Glomerular visceral epithelial cell (primary cell): ENCODE results near the gene AKTIP.
"Not testable (repeated sequence)": the region's sequence is repeated elsewhere in the genome, so short reads cannot be mapped to it uniquely, and the experiment has no call there.

ENCODE experiments used
- DNase-seq: peaks from one replicate; pipeline ENCODE4 v3.0.0-alpha.2; 2016; ENCODE audit errors: extremely low spot score

The AKTIP gene

DNA sequence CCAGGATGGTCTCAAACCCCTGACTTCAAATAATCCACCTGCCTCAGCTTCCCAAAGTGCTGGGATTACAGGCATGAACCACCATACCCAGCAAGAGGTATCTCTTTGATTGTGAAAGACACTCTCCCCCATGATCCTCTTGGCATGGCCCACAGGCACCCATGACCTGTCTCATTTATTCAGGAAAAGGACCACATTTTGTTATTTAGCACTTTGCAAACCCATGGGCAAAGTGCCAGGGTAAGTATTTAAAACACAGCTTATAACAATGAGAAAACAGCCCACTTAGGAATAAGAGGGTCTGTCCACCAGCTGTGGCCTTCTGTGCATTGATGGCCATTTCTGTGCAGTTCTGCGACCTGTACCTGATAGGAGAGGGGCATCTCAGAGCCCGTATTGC is 12.8 kb upstream of the AKTIP start:
- DNase-seq = no peak

DNA sequence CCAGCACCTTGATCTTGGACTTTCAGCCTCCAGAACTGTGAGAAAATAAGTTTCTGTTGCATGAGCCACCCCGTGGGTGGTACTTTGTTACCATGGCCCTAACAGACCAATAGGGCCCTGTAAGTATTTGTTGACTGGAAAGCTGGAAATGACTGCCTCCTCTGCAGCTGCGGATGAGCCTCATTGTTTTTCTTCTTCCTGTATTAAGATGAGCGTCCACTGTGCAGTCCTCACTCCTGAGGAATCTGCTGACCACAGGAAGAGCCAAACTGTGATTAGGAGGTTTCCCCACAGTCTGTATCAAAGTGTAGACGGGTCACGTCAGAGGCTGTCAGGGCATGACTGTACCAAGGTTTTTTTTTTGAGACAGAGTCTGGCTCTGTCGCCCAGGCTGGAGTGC is 12.2 kb upstream of the AKTIP start:
- DNase-seq = peak; percentile 26

DNA sequence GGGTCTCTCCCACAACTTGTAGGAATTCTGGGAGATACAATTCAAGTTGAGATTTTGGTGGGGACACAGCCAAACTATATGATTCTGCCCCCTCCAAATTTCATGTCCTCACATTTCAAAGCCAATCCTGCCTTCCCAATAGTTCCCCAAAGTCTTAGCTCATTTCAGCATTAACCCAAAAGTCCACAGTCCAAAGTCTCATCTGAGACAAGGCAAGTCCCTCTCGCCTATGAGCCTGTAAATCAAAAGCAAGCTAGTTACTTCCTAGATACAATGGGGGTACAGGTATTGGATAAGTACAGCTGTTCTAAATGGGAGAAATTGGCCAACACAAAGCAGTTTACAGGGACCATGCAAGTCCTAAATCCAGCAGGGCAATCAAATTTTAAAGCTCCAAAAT is 9.8 kb upstream of the AKTIP start:
- DNase-seq = not testable (repeated sequence)

DNA sequence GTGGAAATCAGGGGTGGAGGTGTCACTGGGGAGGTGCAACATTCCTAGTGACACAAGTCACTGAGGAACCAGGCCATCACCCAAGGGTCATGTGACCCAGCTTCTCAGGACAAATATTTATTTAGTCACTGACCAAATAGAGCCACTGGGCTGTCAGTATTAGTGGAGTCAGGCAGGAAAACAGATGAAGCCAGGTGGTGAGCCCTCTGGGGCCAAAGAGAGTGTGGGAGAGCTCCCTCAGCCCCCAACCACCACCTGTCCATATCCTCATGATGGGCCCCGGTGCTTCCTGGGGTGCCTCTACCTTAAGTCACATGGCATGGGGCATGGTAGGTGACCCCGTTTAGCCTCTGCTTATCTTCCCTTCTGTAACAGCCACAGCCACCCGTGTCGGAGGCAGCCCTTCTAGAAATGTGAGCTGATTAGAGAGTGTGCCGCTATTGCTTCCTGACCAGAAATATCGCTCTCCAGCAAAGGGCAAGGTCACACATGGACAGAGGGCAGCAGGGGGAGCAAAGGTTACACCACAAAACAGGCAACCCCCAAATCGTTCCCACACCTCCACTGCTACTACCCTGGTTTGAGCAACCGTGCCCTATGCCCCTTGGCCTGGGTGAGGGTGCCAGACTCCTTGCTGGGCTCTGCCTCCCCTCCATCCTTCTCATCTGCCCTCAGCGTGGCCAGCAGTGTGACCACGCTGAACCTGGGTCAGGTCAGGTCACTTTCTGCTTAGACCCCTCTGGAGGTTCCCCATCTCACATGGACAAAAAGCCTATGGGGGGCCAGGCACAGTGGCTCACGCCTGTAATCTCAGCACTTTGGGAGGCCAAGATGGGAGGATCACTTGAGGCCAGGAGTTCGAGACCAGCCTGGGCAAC is 8.6 kb upstream of the AKTIP start:
- DNase-seq = no peak

- DNase-seq = no peak
Measured at GRCh38 chr16:53511084-53511402, 8.0 kb upstream of the AKTIP start.

DNA sequence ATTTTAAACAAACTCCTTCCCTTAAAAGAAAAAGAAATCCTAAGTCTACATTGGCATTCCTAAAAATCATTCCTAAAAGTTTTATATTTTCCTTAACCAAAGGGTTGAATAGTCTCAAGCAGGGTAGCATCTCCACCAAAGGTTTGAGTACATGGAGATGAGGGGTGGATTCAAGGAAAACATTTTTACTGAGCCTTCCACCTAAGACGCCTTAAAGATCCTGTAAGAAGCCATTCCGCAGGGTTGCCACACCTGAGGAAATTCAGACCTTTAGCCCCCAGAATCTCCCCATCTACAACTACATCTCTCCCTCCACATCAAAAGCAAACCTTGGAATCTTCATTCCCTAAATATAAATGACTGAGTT is 7.7 kb upstream of the AKTIP start:
- no peak for DNase-seq

- DNase-seq = peak; percentile 67
Measured at GRCh38 chr16:53509906-53510703, 7.1 kb upstream of the AKTIP start.

DNA sequence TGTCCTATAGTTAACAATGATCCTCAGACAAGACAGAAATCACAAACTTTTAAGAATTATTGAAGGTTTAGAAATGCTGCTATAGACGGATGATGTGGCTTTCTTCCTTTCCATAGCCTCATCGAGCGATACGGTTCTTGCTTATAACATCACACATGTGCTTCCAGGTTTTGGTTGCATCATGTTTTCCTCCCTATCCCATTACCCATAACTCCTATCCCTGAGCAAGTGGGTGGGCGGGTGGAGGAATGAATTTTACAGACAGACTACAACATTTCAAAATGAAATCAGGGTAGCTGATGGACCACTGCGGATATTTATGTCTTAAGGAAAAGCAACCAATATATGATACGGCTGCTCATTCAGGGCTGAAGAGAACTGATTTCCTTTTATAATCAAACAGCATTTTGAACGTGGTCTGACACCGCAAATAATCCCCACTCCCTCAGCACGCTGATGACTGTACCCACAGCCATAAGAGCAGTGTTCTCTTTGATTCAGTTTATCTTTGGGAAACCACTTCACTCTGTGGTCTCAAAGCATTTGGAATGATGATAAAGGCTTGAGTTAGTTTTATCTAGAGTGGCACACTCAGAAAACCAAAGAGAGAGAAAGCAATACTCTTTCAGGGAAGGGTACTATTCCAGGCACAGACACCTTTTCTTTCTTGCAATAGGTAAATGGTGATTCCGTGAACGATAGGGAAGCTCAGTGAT is 4.6 kb upstream of the AKTIP start:
- no peak for DNase-seq

GRCh38 chr16:53506254-53506653 is 3.2 kb upstream of the AKTIP start:
- DNase-seq = no peak

- DNase-seq = peak; percentile 56
Measured at GRCh38 chr16:53504665-53505064, 1.7 kb upstream of the AKTIP start.

GRCh38 chr16:53503991-53504663 is 1.1 kb upstream of the AKTIP start:
- DNase-seq = peak; percentile 74

GRCh38 chr16:53503270-53503923 is 388 bp upstream of the AKTIP start:
- peak; percentile 100 for DNase-seq

DNA sequence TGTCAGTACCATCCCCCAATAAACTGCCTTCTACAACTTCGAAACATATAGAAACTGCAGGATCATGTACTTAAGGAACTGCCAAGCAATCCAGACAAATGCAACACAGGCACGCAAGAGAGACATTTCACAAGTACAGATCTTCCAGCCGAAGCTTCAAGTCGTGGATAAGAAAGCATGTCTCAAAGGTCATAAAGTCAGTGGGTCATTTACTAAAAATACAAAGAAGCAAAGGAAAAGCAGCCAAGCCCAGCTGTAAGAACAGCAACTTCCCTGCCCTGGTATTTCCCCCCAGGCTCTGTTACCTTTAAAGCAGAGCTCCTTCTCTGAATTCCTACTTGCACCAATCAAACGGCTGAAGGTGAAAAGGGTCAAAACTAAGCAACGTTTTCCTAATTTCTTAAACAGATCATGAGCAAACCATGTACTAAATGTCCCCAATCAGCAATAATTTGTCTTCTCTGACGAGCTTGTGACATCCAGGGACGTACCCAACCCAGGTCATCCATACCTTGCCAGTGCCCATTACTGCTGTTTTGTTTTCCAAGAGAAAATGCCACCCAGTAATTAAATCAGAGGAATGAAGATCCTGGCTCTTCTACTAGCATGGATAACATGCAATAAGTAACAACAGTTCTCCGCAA is 1.7 kb downstream of the AKTIP start:
- no peak for DNase-seq

GRCh38 chr16:53498984-53499383 is 4.0 kb downstream of the AKTIP start:
- DNase-seq = no peak

GRCh38 chr16:53495325-53495724 is 7.7 kb downstream of the AKTIP start:
- no peak for DNase-seq

DNA sequence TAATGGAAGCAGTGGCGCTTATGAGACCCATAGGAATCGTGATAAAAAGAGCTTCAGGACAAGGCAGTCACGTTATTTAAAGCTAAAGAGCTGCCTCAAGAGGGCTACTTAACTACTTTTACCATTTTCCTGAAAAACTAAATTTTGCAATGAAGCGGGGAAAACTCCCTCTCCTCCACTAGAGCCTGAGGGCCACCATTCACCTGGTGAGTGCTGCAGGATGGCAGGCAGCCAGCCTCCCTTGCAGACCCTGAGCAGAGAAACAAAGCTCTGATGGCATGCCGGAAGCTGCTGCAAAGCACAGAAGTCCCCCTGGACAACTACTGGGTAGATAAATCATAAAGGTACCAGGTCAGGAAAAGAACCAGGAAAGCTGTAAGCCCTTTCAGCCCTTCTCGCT is 8.4 kb downstream of the AKTIP start:
- DNase-seq = no peak

GRCh38 chr16:53492503-53492902 is 10.5 kb downstream of the AKTIP start:
- no peak for DNase-seq

GRCh38 chr16:53489755-53490154 is 13.3 kb downstream of the AKTIP start:
- DNase-seq = no peak

- DNase-seq = no peak
Measured at GRCh38 chr16:53486230-53486629, 16.8 kb downstream of the AKTIP start.

GRCh38 chr16:53484542-53484941 is 18.5 kb downstream of the AKTIP start:
- DNase-seq = no peak

DNA sequence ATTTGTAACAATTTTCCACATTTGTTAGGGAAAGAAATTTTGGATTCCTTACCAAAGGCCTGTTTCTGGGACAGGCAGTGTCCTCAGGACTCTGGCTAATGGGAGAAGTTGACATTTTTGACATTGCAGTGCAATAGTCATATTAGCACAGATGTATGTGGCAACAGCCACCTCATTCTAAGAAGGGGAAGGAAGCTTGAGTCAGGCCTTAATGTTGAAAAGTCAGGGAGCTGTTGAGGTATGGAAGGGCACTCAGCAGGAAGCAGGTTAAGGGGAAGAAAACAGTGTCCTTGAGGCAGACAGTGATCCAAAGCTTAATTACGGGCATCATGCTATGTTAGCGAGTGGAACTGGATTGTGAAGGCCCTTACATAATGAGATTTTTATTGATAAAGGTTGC is 20.9 kb downstream of the AKTIP start:
- DNase-seq = no peak
